Measurements from ENCODE around the gene ADARB1.

DNA sequence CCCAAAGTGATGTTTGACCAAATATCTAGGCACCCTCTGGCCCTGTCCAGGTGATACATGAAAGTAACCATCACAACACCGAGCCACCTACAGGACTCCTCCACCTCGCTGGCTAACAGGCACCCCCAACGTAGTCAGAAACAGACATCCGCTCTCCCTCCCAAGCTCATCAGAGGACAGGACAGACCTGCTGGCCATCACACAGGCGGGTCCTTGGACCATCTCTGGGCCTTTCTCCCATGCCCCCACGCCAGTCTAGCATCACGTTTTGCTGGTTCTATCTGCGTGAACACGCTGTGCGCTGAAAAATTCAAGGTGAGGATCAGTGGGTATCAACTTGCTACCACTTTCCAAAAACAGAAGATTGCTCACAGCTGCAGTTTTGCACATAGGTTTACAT lies 21.4 kb upstream of the ADARB1 start:
- TF ChIP-seq, protein P1, sequence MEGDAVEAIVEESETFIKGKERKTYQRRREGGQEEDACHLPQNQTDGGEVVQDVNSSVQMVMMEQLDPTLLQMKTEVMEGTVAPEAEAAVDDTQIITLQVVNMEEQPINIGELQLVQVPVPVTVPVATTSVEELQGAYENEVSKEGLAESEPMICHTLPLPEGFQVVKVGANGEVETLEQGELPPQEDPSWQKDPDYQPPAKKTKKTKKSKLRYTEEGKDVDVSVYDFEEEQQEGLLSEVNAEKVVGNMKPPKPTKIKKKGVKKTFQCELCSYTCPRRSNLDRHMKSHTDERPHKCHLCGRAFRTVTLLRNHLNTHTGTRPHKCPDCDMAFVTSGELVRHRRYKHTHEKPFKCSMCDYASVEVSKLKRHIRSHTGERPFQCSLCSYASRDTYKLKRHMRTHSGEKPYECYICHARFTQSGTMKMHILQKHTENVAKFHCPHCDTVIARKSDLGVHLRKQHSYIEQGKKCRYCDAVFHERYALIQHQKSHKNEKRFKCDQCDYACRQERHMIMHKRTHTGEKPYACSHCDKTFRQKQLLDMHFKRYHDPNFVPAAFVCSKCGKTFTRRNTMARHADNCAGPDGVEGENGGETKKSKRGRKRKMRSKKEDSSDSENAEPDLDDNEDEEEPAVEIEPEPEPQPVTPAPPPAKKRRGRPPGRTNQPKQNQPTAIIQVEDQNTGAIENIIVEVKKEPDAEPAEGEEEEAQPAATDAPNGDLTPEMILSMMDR (IDR thresholded peaks at IDR 0.05; ENCODE audit: poor library complexity): no peak
- TF ChIP-seq EZH2 (IDR thresholded peaks at IDR 0.05; ENCODE audit: borderline replicate concordance): no peak
- no peak for TF ChIP-seq EZH2phosphoT487 (IDR thresholded peaks at IDR 0.05; ENCODE audit: low read depth, severe bottlenecking, unreplicated experiment)
